ENCODE results near the gene PKMYT1.

Gene PKMYT1

DNA sequence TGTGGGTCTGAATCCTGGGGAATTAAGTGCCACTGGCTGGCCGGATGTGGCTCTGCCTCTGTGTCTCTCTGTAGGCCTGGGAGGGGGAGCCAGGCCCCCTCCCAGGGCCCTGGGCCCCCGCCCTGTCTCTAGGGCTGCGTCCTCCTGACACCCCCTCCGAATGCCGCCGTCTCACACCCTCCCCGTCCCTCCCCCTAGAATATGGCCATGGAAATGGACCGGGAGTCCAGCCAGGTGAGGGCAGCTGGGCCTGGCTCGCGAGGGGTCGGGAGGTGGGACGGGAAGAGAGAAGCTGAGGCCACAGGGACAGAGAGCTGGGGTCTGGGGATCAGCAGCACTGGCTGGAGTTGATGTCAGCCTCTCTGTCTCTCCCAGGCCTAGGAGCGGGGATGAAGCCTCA, 16.1 kb upstream of the PKMYT1 start:
- no peak for DNase-seq (ENCODE audit: low read depth in 2 of 2)

DNA sequence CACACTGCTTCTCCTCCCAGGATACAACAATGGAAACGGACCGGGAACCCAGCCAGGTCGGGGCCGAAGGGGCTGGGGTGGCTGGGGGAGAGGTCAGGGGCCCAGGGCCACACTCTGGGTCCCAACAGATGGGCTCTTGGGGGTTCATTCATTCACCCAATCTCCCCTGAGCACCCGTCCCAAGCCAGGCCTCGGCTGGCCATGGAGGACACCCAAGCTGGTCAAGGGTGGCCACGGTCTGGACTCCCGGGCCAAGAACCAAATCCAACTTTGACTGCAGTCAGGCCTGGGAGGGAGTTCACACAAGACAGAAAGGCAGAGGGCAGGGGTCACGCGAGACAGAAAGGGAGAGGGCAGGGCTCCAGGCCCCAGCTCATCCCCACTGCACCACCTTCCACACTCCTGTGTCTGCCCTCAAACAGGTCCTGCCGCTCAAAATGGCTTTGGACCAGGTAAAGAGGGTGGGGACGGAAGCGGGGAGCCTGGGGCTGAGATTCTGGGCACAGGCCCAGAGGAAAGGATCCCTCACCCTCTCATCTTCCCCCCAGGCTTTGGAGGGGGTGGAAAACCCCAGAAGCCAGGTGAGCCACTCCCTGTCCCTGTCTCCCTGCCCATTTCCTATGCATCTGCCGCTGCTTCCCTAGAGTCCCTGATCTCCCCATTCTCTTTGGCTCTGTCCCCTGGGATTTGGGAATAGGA, 12.3 kb upstream of the PKMYT1 start:
- DNase-seq (ENCODE audit: low read depth in 2 of 2), result no peak

DNA sequence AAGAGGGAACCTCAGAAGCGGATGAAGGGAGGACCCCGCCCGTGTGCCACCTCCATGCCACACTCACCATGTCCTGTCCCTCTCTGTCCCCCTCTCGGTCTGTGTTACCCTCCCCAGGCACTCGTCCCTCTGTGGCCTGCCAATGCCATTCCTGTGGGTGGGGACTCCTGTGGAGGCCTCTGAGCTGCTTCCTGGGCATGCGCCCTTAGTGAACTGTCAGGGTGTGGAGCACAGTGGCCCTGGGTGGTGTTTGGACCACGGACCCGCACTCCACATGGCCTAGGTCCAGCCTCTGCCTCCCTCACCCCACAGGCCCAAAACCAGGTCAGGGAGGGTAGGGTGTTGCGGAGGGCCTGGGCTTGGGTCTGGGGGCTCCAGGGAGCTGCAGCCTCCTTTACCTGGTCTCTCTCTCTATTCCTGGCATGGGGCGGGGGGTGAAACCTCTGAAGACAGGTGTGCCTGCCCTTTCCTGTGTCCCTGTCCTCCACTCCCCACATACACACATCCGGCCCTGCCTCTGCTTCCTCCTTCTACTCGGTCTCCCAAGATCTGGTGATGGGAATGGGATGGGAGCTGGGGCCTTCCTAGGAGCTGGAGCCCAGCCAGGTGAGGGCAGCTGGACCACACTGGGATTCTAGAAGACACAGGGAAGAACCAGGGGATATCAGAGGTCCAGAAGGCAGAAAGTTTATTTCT, 11.5 kb upstream of the PKMYT1 start:
- no peak for DNase-seq (ENCODE audit: low read depth in 2 of 2)

DNA sequence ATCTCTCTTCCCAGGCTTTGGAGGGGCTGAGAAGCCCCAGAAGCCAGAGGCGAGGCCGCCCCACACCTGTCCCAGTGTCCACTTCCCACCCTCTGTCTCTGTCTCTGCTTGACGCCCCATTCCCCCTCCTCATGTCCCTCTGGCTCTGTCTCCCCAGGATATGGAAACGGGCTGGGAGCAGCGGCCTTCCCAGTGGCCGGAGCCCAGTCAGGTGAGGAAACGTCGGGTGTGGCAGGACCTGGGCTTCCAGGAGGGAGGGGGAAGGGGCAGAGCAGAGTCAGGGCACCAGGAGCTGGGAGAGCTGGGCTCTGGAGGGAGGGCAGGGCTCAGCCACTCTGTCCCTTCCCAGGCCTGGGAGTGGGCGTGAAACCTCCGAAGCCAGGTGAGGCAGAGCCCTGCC, 10.6 kb upstream of the PKMYT1 start:
- DNase-seq (ENCODE audit: low read depth in 2 of 2), result no peak

DNA sequence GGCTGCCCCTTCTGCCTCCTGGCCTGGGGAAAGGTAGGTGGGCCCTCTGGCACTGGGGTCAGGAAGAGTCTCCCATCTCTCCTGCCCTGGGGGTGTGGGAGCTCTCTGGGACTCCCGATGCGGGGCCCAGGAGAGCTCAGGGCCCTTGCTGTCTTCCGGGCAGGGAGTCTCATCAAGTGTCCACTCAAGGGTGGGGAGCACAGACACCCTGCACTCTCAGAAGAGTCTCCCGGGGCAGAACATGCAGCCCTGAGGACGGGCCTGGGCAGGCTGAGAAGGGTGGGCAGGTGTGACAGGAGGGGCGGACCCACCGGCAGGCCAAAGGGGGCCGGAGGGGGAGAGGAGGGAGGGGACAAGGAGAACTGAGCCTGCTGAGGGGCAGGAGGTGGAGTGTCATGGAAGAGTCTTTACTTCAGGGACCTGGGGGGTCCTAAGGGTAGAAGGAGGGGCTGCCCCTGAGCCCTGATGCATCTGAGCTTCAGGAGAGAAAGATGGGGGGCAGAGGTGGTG, 8.4 kb upstream of the PKMYT1 start:
- DNase-seq (ENCODE audit: low read depth in 2 of 2), result no peak

DNA sequence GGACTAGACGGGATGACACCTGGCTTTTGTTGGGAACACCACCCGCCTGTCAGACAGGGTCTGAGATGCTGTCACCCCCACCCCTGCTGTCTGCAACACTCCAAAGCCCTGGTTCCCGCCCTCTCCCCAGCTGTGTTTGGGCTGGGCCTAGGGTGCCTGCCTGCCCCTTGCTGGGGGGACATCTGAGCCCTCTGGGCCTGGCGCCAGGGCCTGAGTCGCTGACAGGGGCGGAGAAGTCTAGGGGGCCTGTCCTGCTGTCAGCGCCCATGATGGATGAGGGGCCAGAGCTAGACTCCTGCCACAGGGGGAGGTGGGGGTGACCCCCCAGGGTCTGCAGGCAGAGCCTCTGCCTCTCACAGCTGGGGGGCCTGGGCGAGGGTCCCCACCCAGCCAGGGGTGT, 7.6 kb upstream of the PKMYT1 start:
- no peak for DNase-seq (ENCODE audit: low read depth in 2 of 2)

DNA sequence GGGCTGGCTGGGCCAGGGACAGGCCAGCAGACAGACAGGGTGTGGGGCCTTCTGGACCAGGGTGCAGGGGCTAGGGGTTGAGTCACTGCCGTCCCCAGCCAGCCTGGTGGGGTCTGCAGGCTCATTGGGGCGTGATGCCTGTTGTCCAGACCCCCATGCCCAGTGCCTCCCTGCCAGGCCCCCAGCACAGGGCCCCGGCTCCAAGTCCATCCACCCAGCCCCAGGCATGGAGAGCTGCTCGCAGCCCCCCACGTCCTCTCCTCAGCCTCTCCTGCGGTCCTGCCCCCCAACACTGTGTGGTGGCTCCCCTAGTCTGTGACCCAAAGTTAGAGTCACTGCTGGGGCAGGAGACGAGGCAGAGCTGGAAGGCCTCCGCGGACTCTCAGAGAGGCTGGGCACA, 7.0 kb upstream of the PKMYT1 start:
- DNase-seq (ENCODE audit: low read depth in 2 of 2), result no peak

DNA sequence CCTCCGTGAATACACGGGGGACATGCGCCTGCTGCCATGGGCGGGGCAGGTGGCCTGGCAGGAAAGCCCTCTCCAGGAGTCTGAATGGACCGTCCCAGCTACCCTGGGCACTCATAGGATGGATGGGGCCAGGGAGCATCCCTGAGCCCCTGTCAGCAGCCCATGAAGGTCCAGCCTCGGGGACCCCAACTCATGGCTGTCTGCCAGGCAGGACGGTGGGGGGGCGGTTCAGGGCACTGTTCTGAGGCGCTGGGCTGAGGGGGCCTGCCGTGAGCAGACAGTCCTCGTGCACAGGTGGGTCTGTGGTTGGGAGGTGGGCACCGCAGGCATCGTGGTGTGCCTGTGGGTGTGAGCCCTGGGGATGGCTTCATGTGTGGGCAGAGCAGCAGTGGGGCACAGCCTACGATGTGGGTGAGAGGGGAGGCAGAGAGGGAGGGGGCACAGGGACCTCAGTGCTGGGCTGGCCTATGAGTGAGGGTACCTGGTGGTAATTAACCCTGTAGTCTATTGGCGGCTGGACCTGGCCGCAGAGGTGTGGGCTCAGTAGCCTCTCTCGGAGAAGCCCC, 6.5 kb upstream of the PKMYT1 start:
- DNase-seq (ENCODE audit: low read depth in 2 of 2), result no peak

DNA sequence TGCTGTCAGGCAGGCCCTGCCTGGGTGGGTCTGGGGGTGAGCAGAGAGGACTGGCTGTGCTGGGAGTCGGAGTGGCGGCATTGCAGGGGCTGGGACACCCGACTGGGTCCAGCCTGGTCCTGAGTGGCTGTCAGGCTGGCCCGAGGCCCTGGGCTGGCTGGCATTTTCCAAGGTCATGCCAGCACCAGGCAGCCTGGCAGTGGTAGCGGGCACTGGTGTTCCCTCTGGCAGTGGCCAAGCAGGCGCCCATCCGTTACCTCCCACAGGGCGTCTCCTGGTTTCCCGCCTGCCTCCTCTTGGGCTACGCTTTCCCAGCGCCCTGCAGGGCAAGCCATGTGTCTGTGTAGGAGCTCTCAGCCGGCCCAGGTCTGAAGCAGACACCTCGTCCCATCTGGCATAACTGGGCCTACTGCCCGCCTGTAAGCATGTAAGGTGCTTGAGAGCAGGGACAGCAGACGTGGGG, 5.7 kb upstream of the PKMYT1 start:
- no peak for DNase-seq (ENCODE audit: low read depth in 2 of 2)

DNA sequence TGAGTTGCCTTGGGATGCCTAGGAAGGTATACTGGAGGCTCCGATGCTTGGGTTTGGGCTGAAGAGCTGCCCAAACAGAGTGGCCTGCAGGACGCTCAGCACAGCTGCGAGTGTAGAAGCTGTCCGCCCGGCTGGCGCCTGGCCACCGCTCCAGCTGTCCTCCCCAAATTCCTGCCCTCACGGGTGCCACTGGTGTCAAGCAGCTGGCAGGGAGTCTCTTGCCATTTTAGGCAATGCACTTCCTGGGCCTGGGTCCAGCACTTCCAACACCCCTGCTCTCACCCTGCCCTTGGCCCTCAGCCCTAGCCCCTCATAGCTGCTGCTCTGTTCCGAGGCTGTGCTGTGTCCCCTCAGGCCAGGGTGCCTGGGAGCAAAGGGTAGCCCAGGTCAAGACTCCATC, 5.2 kb upstream of the PKMYT1 start:
- no peak for DNase-seq (ENCODE audit: low read depth in 2 of 2)

DNA sequence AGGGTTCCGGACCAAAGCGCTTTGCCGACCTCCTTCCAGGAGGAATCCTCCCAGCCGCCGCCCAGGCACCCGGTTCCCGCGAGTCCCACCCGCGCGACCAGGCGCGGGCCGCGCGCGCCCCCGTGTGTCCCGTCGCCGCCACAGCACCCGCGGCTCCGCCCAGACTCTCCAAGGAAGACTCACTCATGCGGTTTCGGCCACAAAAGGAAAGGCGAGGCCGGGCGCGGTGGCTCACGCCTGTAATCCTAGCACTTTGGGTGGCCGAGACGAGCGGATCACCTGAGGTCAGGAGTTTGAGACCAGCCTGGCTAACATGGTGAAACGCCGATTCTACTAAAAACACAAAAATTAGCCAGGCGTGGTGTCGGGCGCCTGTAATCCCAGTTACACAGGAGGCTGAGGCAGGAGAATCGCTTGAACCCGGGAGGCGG, 3.5 kb upstream of the PKMYT1 start:
- DNase-seq (ENCODE audit: low read depth in 2 of 2), result peak; percentile 54 to 76

DNA sequence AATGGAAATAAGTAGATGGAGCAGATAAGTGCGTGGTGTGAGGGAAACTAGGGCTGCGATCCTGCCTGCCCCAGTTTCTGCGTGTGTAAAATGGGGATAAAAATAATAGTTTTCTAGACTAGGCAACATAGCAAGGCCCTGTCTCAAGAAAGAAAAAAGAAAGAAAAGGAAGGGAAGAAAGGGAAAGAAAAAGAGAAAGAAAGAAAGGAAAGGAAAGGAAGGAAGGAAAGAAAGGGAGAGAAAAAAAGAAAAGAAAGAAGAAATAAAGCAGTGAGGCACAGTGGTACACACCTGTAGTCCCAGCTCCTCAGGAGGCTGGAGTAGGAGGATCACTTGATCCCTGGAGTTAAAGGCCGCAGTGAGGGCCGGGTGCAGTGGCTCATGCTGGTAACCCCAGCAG, 2.2 kb upstream of the PKMYT1 start:
- no peak for DNase-seq (ENCODE audit: low read depth in 2 of 2)

DNA sequence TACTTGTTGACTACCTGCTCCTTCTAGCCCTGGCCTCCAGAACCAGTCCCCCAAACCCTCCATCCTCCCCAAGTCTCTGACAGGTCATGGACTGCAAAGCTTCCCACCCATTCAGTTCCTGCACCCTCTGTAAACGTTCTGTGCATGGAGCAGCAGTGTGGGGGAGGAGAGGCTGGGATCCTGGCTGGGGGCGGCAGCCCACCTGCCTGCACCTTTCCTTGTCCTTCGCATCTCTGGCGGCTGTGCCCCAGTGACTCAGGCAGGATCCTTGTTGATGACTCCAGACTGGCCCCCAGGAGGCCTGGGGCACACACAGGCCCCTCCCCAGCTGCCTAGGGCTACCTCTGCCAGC, 1.6 kb upstream of the PKMYT1 start:
- DNase-seq (ENCODE audit: low read depth in 2 of 2), result no peak

DNA sequence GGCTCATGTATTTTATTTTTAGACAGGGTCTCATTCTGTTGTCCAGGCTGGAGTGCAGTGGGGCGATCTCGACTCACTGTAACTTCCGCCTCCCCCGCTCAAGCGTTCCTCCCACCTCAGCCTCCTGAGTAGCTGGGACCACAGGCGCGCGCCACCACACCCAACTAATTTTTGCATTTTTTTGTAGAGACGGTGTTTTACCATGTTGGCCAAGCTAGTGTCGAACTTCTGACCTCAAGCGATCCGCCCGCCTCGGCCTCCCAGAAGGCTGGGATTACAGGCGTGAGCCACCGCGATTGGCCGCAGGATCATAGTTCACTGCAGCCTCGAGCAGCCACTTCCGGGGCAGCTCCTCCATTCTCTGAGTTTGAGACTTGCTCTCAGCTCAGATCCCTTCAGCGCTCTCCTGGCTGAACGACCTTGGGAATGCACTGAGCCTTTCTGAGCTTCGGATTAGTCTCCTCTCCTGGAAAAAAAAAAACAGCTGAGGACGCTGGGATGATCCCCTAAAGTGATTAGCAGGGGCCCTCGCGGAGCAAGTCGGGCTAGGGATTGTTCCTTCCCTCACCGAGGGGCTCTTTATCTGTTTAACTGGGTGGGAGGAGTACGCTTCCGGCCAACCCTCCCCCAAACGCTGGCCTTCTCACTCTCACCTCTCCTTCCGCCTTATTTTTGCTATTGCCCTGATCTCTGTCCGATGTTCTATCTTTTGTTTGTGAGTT, 1.1 kb upstream of the PKMYT1 start:
- DNase-seq (ENCODE audit: low read depth in 2 of 2), result no peak

DNA sequence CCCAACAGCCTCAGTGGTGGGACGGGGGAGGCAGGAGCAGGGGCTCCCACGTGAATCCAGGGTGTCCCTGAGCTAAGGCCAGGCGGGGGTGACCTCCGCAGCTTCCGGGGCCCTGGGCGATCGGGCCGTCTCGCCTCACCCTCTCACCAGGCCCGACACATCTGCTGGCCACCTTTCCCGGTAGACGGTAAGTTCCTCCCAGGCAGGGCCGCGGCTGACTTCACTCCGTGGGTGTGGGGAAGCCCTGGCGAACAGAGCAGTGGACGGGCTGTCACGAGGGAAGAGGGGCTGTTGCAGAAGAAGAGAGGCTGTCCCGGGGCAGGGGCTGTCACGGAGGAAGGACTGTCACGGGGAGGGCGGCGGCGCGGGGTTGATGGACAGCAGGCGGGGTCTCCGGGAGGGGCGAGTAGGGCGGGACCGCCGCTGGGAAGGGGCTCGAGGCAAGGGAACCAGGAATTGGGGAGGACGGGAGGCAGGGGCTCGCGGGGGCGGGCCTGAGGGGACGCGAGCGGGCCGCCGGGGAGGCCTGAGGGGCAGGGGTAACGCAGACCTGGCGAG, 498 bp downstream of the PKMYT1 start:
- no peak for DNase-seq (ENCODE audit: low read depth in 2 of 2)

DNA sequence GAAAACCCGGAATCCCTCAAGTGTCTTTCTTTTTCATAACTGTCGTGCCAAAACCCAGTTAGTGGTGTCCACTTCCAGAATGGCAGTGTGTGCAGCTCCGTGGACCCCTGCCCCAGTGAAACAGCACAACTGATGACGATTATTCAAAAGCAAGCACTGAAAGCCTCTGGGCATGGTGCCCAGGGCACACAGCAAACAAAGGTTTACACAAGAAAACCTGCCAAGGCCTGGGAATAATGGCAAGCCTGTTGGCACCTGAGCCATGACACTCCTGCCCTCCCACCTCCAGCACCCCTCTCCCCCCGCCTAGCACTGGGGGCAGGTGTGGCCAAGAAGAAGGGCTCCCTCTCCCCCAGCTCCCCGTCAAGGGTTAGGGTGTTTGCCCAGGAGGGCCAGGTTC, 2.8 kb downstream of the PKMYT1 start:
- no peak for DNase-seq (ENCODE audit: low read depth in 2 of 2)

DNA sequence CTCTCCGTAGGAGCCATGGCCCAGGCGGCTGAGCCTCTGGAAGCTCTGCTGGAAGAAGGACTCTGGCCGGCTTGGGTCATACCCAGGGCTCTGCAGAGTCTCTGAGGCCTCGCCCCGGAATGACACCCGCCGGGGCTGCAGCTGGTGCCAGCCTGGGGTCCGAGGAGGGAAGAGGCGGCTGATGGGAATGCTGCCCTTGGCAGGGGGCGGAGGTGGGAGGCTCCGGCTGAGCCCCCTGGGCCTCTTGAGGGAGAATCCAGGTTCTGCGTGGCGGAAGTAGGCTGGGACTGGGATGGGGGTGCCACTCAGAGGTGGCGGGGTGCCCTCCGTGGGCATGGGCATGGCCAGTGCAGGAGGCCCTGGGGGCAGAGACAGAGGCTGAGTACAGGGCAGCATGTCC, 3.6 kb downstream of the PKMYT1 start:
- DNase-seq (ENCODE audit: low read depth in 2 of 2), result no peak

DNA sequence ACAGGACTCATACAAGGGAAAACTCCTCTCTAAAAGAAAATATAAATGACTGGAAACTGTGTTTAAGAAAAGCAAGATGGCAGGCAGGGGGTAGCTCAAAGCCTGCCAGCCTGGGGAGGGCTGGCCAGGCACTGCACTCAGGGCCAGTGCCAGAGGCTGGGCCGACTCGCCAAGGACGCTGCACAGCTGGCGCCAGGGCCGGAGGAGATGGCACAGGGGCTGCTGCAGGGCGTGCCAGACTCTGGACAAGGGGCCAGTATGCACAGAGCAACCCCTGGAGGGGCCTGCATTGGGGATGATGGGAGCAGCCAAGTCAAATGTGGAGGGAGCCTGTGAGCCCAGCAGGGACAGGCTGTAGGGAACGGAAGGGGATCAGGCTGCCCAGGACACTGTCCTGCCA, 4.0 kb downstream of the PKMYT1 start:
- no peak for DNase-seq (ENCODE audit: low read depth in 2 of 2)

DNA sequence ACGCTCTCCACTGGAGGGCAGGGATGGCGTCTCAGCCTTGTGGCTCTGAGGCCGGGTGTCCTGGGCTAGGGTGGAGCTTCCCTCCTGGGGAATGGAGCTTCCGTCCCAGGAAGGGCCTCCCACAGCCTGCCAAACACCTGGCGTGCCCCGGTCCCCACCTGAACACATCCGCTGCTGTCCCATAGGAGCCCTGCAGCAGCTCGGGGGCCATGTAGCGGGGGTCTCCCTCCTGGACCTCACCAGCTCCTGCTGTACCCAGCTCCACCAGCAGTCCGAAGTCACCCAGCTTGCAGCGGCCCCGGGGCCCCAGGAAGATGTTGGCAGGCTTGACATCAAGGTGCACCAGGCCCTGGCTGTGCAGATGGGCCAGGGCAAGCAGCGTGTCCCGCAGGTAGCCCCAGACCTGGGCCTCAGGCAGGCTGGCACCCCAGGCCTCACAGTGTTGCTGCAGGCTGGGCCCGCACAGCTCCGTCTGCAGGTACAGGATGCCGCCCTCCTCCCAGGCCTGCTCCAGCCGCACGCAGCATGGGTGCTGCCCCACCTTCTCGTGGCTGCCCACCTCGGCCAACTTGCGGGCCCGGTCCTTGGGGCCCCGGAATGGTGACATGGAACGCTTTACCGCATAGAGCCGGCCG, 5.0 kb downstream of the PKMYT1 start:
- no peak for DNase-seq (ENCODE audit: low read depth in 2 of 2)

DNA sequence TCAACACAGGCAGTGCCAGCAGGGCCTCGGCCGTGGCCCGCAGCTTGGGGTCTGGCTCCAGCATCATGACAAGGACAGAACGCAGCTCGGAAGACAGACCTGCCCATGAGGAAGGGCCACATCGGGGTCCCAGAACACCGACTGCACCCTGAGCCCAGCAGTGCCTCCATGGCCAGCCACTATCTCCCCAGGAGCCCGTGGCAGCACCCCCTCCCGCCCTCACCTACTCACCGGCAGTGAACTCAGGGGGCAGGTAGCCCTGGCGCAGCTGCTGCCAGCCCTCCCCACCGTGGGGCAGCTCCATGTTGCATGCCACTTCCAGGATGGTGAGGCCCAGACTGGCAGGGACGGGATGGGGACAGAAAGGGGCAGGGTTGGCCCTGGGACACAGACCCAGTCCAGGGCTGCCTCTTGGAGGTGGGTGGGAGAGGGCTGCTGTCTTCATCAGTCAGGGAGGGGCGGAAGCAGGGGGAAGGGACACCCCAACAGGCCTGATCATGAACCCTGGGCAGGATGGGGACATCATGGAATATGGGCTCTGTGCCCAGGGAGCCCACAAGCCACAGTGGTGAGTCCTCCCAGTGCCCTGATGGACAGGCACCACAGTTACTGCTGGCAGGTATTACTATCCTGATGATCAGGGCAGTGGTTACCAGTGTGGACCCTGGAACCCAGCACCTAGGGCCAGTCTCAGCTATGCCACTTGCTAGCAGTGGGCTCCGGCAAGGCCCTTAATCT, 5.8 kb downstream of the PKMYT1 start:
- no peak for DNase-seq (ENCODE audit: low read depth in 2 of 2)

Measured in stimulated activated CD4-positive, alpha-beta T cell treated with anti-CD3 and anti-CD28 coated beads, Interleukin-12 subunit alpha, Interleukin-12 subunit beta, amount 100 ng/mL, for 24 hours (primary cell).